OCI-LY3 (cell line): Measurements from ENCODE around the gene RNF41.

Source experiments
- H2AFZ ChIP-seq: fragments of 200-600, 300-600 bp; shearing (Covaris generic); 2 replicates; pipeline ENCODE4 v1.6.0; 2014; ENCODE audit warnings: antibody characterized with exemption, low read depth, low read length
- H3K27ac ChIP-seq: fragments of 200-600, 300-600 bp; sonication (generic); 2 replicates; pipeline ENCODE4 v1.5.1; 2014; ENCODE audit warnings: mild to moderate bottlenecking, low read length, moderate library complexity, mixed read lengths
- H3K27me3 ChIP-seq: fragments of 200-600, 300-600 bp; sonication (generic); 2 replicates; pipeline ENCODE4 v1.6.1; 2014; ENCODE audit warnings: low read depth, low read length, mixed read lengths
- H3K36me3 ChIP-seq: fragments of 200-600, 300-600 bp; sonication (generic); replicated peaks from 2 replicates; pipeline ENCODE3; 2014; ENCODE audit warnings: low read depth, low read length, mixed read lengths
- H3K4me1 ChIP-seq: fragments of 300-600, 200-600 bp; sonication (generic); 2 replicates; pipeline ENCODE4 v1.6.1; 2014; ENCODE audit warnings: low read length, mixed read lengths
- H3K4me2 ChIP-seq: fragments of 200-600, 300-600 bp; sonication (generic); 2 replicates; pipeline ENCODE4 v1.6.1; 2014; ENCODE audit warnings: low read length, mixed read lengths
- H3K4me3 ChIP-seq: fragments of 300-600, 200-600 bp; sonication (generic); 2 replicates; pipeline ENCODE4 v1.5.1; 2014; ENCODE audit warnings: antibody characterized with exemption, mild to moderate bottlenecking, low read length, moderate library complexity
- H3K79me2 ChIP-seq: fragments of 300-600, 200-600 bp; shearing (Covaris generic); 2 replicates; pipeline ENCODE4 v1.6.1; 2014; ENCODE audit warnings: mild to moderate bottlenecking, low read length, mixed read lengths
- H3K9ac ChIP-seq: fragments of 300-600, 200-600 bp; shearing (Covaris generic); 2 replicates; pipeline ENCODE4 v1.6.0; 2014; ENCODE audit warnings: mild to moderate bottlenecking, low read length, moderate library complexity
- H3K9me3 ChIP-seq: fragments of 200-600, 300-600 bp; shearing (Covaris generic); 2 replicates; pipeline ENCODE4 v1.6.1; 2014; ENCODE audit warnings: low read length, mixed read lengths; ENCODE audit not compliant: insufficient read depth
- H4K20me1 ChIP-seq: fragments of 200-600, 300-600 bp; sonication (generic); 2 replicates; pipeline ENCODE4 v1.6.1; 2016; ENCODE audit warnings: low read length, mixed read lengths; ENCODE audit not compliant: insufficient read depth
- CTCF ChIP-seq: fragments of 200-600, 300-600 bp; sonication (generic); IDR thresholded peaks from 2 replicates; pipeline ENCODE4 v1.5.1; 2014; ENCODE audit warnings: antibody characterized with exemption, low read length, low read depth
- EZH2phosphoT487 ChIP-seq: fragments of 200-600 bp; shearing (Covaris generic); IDR thresholded peaks from 2 replicates; pipeline ENCODE4 v1.6.1; 2018; ENCODE audit warnings: antibody characterized with exemption, mixed run types, low read depth

RNF41 gene

DNA sequence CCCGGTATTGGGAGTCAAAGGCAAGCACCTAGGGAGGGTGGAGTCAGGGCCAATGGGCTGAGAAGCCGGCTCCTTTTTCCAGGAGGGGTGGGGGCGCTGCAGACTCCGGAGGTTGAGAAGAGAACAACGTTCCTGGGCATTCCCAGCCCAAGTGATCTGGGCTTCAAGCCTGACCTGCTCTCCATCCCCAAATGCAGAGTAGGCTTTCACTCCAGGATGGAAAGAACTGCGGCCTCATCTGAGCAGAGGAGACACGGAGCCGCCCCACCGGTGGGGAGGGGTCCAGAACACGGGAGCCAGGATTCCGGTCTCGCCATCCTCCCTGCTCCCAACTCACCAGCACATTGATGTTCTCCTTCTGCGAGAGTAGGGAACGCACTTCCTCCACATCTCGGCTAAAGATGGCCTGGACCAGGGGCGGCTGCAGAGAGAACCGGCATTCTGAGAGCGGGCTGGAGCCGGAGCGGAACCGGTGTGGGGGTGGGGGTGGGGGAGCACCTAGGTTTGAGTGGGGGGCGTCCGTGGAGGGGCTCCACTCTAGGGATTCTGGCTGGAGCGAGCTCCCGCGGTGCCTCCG lies 35.9 kb upstream of the RNF41 start:
- H3K4me2 ChIP-seq: peak overlapping the region; percentile 94
- peak; percentile 7; the same call in 1 of the 2 replicates for TF ChIP-seq CTCF
- no peak for TF ChIP-seq EZH2phosphoT487
- no peaks in the 10 kb centered on the region for H3K27me3 ChIP-seq
- peak overlapping the region; percentile 83 for H3K9ac ChIP-seq
- peaks cover 10% of the 10 kb centered on the region for H3K4me1 ChIP-seq
- H2AFZ ChIP-seq: no peak overlapping the region
- peaks cover 21% of the 10 kb centered on the region for H3K79me2 ChIP-seq
- peak overlapping the region; percentile 84 for H3K4me3 ChIP-seq
- H3K36me3 ChIP-seq: peaks cover 38% of the 10 kb centered on the region
- H3K27ac ChIP-seq: peak overlapping the region; percentile 11
- no peaks in the 10 kb centered on the region for H4K20me1 ChIP-seq
- H3K9me3 ChIP-seq: no peaks in the 10 kb centered on the region

GRCh38 chr12:56257071-56257470 lies 35.3 kb upstream of the RNF41 start:
- Histone ChIP-seq H3K4me3 (peak overlapping the region; percentile 84), H3K36me3 (peaks cover 43% of the 10 kb centered on the region), H3K4me2 (peak overlapping the region; percentile 94), H3K27ac (no peak overlapping the region), H2AFZ (no peak overlapping the region), H3K9ac (peak overlapping the region; percentile 83), H4K20me1 (no peaks in the 10 kb centered on the region), H3K27me3 (no peaks in the 10 kb centered on the region), H3K9me3 (no peaks in the 10 kb centered on the region), H3K79me2 (peaks cover 21% of the 10 kb centered on the region), H3K4me1 (peaks cover 10% of the 10 kb centered on the region)
- TF ChIP-seq CTCF (no peak), EZH2phosphoT487 (no peak)

DNA sequence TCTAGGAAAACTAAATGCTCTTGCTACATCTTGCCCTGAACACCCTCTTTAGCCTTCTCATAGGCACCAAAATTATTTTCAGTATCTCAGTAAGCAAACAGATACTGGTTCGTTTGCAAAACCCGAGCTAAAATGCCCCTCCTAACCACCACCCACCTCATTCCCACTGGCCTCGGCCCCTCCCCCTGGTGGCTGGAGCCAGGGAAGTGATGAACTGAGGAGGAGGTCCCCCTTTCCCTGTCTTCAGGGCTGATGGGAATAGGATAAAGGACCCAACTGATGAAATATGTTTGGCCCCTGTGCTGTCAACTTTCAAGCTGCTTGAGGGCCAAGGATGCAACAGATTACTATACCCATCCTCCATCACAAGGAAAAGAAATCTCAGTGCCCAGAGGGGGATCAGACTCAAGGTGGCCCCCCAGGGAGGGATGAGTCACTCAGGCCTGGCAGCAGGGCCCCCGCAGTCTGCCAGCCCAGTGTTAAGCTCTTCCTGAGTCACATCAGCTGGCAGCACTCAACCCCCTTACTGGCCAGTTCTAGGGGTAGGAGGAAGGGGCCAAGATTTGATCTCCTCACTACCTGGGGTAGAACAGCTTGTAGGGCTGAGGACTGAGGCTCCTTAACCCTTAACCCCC lies 34.7 kb upstream of the RNF41 start:
- TF ChIP-seq EZH2phosphoT487 (no peak), CTCF (no peak)
- Histone ChIP-seq H3K27ac (no peak overlapping the region), H3K9me3 (no peaks in the 10 kb centered on the region), H4K20me1 (no peaks in the 10 kb centered on the region), H3K4me1 (peaks cover 10% of the 10 kb centered on the region), H2AFZ (no peak overlapping the region), H3K36me3 (peaks cover 48% of the 10 kb centered on the region), H3K79me2 (peaks cover 21% of the 10 kb centered on the region), H3K27me3 (no peaks in the 10 kb centered on the region), H3K4me3 (no peak overlapping the region), H3K4me2 (no peak overlapping the region), H3K9ac (no peak overlapping the region)

GRCh38 chr12:56255671-56256070 lies 33.9 kb upstream of the RNF41 start:
- Histone ChIP-seq H3K9ac (no peak overlapping the region), H3K4me2 (no peak overlapping the region), H3K4me3 (no peak overlapping the region), H3K4me1 (peaks cover 10% of the 10 kb centered on the region), H4K20me1 (no peaks in the 10 kb centered on the region), H3K36me3 (peaks cover 48% of the 10 kb centered on the region), H3K27me3 (no peaks in the 10 kb centered on the region), H3K9me3 (no peaks in the 10 kb centered on the region), H3K79me2 (peaks cover 21% of the 10 kb centered on the region), H3K27ac (no peak overlapping the region), H2AFZ (no peak overlapping the region)
- TF ChIP-seq EZH2phosphoT487 (no peak), CTCF (no peak)
